AG09309 (cell line): ENCODE results near the gene IL1RAPL1.

ENCODE experiments used
- DNase-seq: peaks from one replicate; pipeline ENCODE4 v3.0.0-alpha.2; 2010; ENCODE audit warnings: low read depth
- H3K4me3 ChIP-seq: 2 replicates; pipeline ENCODE4 v1.5.1; 2011; ENCODE audit warnings: mild to moderate bottlenecking, low read depth, low read length, moderate library complexity; ENCODE audit not compliant: control insufficient read depth
- TF ChIP-seq, protein P1 (sequence below): IDR thresholded peaks from 2 replicates; pipeline ENCODE4 v1.5.1; 2011; ENCODE audit warnings: mild to moderate bottlenecking, low read depth, low read length, inconsistent platforms; ENCODE audit not compliant: insufficient read depth, control insufficient read depth; ENCODE audit errors: missing control alignments

IL1RAPL1 gene

GRCh38 chrX:29643181-29643580 lies 1055.9 kb downstream of the IL1RAPL1 start:
- no peak overlapping the region for H3K4me3 ChIP-seq
- DNase-seq = no peak
- TF ChIP-seq, protein P1, sequence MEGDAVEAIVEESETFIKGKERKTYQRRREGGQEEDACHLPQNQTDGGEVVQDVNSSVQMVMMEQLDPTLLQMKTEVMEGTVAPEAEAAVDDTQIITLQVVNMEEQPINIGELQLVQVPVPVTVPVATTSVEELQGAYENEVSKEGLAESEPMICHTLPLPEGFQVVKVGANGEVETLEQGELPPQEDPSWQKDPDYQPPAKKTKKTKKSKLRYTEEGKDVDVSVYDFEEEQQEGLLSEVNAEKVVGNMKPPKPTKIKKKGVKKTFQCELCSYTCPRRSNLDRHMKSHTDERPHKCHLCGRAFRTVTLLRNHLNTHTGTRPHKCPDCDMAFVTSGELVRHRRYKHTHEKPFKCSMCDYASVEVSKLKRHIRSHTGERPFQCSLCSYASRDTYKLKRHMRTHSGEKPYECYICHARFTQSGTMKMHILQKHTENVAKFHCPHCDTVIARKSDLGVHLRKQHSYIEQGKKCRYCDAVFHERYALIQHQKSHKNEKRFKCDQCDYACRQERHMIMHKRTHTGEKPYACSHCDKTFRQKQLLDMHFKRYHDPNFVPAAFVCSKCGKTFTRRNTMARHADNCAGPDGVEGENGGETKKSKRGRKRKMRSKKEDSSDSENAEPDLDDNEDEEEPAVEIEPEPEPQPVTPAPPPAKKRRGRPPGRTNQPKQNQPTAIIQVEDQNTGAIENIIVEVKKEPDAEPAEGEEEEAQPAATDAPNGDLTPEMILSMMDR = no peak

DNA sequence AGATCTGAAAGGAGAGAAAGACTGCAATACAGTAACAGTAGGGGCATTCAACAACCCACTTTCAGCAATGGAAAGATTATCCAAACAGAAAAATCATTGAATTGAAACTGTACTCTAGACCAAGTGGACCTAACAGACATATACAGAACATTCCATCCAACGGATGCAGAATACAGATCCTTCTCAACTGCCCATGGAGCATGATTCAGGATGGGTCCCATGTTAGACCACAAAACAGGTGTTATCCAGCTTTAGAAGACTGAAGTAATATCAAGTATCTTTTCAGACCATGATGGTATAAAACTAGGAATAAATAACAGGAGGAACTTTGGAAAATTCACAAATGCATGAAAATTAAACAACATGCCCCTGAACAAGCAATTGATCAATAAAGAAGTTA lies 1060.9 kb downstream of the IL1RAPL1 start:
- DNase-seq = no peak
- H3K4me3 ChIP-seq = no peak overlapping the region
- TF ChIP-seq, protein P1 = no peak

- TF ChIP-seq, protein P1 = no peak
- H3K4me3 ChIP-seq = no peak overlapping the region
- no peak for DNase-seq
Observed at GRCh38 chrX:29652484-29652883, 1065.2 kb downstream of the IL1RAPL1 start.

DNA sequence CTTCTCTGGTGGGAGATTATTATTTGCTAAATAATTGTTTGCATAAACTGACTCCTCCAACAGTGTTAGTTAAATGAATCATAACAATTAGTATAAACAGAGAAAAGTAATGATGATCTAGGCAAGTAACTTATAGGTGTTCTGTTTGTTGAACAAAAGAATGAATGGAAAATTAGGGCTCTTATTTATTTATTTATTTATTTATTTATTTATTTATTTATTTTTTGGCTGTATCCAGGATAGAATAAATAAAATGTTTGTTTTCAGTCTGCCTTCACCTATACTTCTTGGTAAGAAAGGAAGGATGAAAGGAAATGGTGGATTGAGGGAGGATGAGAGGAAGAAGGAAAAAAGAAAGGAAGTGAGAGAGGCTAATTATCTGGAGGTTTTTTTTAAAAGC lies 1066.5 kb downstream of the IL1RAPL1 start:
- TF ChIP-seq, protein P1 = no peak
- no peak for DNase-seq
- H3K4me3 ChIP-seq = no peak overlapping the region

GRCh38 chrX:29659911-29660310 lies 1072.7 kb downstream of the IL1RAPL1 start:
- TF ChIP-seq, protein P1 = no peak
- DNase-seq = no peak
- H3K4me3 ChIP-seq = no peak overlapping the region

DNA sequence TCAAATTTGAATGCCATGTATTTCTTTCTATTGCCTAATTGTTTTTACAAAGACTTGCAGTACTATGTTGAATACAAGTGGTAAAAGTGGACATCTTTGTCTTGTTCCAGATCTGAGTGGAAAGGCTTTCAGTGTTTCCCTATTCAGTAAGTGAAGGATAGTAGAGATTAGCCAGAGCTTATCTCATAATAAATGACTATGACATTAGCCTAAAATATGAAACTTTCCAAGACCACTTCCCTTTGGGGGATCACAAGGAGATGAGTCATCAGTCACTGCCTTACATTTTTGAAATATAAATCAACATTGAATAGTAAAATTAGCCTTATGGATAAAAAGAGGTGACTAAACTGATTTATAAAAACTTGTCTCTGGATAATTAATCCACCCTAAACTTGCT lies 1074.0 kb downstream of the IL1RAPL1 start:
- DNase-seq = no peak
- H3K4me3 ChIP-seq = no peak overlapping the region
- TF ChIP-seq, protein P1 = no peak

DNA sequence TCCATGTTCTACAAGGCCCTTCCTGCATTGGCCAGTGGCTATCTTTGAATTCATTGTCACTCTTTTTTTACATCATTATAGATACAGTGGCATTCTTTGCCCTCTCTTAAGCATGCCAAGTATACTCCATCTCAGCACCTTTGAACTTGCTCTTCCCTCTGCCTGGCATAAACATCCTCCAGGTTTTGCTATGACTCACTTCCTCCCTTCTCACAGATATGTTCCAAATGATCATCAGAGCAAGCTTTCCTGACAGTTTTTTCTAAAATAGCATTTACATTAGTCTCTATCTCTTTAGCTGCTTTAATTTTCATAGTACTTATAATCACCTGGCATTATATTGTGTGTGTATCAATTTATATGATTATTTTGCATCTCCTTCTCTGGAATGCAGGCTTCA lies 1074.9 kb downstream of the IL1RAPL1 start:
- H3K4me3 ChIP-seq = no peak overlapping the region
- DNase-seq = no peak
- TF ChIP-seq, protein P1 = no peak
